DOHH2 (cell line): ENCODE results near the gene RNF34.

Source experiments
- CTCF ChIP-seq: fragments of 200-600 bp; sonication (generic); IDR thresholded peaks from one replicate; pipeline ENCODE4 v1.5.1; 2014; ENCODE audit warnings: antibody characterized with exemption, mild to moderate bottlenecking, low read depth, low read length; ENCODE audit not compliant: poor library complexity, severe bottlenecking
- EZH2phosphoT487 ChIP-seq: fragments of 200-600 bp; sonication (generic); IDR thresholded peaks from 2 replicates; pipeline ENCODE4 v1.6.1; 2017; ENCODE audit warnings: borderline replicate concordance, mild to moderate bottlenecking, antibody characterized with exemption, low read length, moderate library complexity, mixed read lengths

DNA sequence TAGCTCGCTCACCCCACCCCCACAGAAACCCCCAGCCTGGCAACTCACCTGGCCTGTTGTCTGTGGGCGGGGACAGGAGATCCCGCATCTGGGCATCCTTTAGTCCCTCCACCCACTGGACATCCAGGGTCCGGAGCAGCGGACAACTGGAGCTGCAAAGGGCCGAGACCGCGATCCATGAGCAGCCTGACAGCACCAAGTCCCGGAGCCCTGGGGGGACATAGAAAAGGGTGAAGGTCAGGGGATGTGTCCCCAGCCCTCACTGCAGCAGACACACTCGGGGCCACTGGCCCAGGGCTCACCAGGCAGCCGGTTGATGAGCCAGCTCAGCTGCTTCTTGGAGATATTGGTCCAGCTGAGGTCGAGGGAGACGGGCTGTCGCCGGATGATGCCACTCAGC, 40.9 kb downstream of the RNF34 start:
- TF ChIP-seq CTCF (no peak), EZH2phosphoT487 (no peak)
